HL-60 (cell line): ENCODE results near the gene NCAPG2.
"Not testable (repeated sequence)": the region's sequence is repeated elsewhere in the genome, so short reads cannot be mapped to it uniquely, and the experiment has no call there.

Source experiments
- CTCF ChIP-seq: IDR thresholded peaks from one replicate; pipeline ENCODE4 v1.5.1; 2011; ENCODE audit warnings: low read length, control low read depth, inconsistent platforms; ENCODE audit not compliant: insufficient read depth
- GABPA ChIP-seq: IDR thresholded peaks from 2 replicates; pipeline ENCODE4 v1.6.1; 2012; ENCODE audit warnings: low read depth
- POLR2AphosphoS5 ChIP-seq: IDR thresholded peaks from 2 replicates; pipeline ENCODE4 v1.6.1; 2012; ENCODE audit warnings: low read depth
- REST ChIP-seq: IDR thresholded peaks from 2 replicates; pipeline ENCODE4 v1.6.1; 2012; ENCODE audit warnings: low read depth; ENCODE audit not compliant: insufficient replicate concordance
- SPI1 ChIP-seq: IDR thresholded peaks from 2 replicates; pipeline ENCODE4 v1.6.1; 2012; ENCODE audit warnings: low read depth, mild to moderate bottlenecking, borderline replicate concordance

- TF ChIP-seq CTCF, POLR2AphosphoS5, REST, SPI1, GABPA: not testable (repeated sequence)
Observed at GRCh38 chr7:158626289-158626688, 78.3 kb downstream of the NCAPG2 start.
